ENCODE data around the gene OR5K4.

The OR5K4 gene, protein sequence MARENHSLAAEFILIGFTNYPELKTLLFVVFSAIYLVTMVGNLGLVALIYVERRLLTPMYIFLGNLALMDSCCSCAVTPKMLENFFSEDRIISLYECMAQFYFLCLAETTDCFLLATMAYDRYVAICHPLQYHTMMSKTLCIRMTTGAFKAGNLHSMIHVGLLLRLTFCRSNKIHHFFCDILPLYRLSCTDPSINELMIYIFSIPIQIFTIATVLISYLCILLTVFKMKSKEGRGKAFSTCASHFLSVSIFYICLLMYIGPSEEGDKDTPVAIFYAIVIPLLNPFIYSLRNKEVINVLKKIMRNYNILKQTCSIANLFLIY

DNA sequence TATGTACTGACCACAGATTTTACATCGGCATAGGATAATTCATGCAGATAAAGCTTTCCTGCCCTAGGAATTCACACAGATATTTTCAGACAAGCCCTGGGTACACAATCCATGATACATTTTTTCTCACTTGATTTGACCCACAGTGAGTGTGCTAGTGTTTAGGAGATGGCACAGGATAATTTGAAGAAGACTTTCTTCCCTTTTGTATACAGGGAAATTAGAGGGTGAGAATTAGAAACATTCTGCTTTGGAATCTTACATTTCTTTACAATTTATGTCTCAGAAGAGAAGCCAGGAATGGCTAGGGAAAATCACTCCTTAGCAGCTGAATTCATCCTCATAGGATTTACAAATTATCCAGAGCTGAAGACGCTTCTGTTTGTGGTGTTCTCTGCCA, at the start of gene OR5K4:
Gene OR5K4, plus strand, starts transcription at position 301 of the 400 bp plus-strand sequence. Its CDS starts 0 bp downstream, at position 301.
- no peak for DNase-seq

DNA sequence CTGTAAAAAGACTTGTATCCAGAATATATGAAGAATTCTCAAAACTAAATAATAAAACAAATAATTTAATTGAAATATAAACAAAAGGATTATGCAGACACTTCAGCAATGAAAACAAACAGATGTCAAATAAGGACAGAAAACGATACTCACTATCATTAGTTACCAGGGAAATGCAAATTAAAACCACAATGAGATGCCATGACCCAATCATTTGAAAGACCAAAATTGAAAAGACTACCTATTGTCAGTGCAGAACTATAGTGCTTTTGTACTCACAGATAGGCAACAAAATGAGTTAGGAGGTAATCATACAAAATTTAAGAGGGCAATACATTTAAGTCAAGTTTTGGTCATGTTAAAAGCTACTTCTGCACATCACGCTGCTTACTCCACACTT, 31.6 kb upstream of the OR5K4 start:
- no peak for DNase-seq

- no peak for DNase-seq
Measured at GRCh38 chr3:98322686-98323085, 31.0 kb upstream of the OR5K4 start.

GRCh38 chr3:98323425-98323824, 30.2 kb upstream of the OR5K4 start:
- no peak for DNase-seq

- no peak for DNase-seq
Measured at GRCh38 chr3:98325055-98325454, 28.6 kb upstream of the OR5K4 start.

GRCh38 chr3:98326105-98326893, 27.4 kb upstream of the OR5K4 start:
- no peak for DNase-seq

- no peak for DNase-seq
Measured at GRCh38 chr3:98326945-98327344, 26.7 kb upstream of the OR5K4 start.

GRCh38 chr3:98328933-98329332, 24.7 kb upstream of the OR5K4 start:
- no peak for DNase-seq

- DNase-seq = peak; percentile 66 to 77 (median 70)
Measured at GRCh38 chr3:98329392-98330124, 24.1 kb upstream of the OR5K4 start.

DNA sequence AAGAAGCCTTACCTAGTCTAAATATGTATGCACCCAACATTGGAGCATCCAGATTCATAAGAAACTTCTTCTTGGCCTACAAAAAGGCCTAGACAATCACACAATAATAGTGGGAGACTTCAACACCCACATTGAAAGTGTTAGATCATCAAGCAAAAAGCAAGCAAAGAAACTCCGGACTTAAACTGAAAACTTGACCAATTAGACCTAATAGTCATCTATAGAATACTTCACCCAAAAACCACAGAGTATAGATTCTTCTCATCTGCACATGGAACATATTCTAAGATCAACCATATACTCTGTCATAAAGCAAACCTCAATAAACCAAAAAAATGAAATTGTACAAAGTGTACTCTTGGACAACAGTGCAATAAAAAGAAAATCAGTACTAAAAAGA, 22.3 kb upstream of the OR5K4 start:
- DNase-seq = no peak

- no peak for DNase-seq
Measured at GRCh38 chr3:98333989-98334606, 19.6 kb upstream of the OR5K4 start.

DNA sequence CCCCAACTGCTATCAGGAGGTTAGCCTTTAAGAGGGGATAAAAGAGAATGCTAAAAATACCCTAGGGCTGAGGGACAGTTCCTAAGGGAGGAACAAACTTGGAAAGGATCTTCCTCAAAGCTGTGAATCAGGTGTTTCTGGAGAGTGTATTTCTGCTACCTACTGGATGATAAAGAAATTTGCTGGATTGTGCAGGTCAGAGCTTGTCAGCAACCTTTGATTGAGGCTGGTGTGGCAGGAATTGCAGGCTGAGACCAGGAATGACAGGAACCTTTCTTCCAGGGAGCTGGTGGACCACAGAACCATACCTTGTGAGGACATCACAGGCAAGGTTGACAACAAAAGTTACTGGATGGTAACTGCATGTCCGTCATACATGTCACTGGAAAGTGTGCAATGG, 14.6 kb upstream of the OR5K4 start:
- no peak for DNase-seq

DNA sequence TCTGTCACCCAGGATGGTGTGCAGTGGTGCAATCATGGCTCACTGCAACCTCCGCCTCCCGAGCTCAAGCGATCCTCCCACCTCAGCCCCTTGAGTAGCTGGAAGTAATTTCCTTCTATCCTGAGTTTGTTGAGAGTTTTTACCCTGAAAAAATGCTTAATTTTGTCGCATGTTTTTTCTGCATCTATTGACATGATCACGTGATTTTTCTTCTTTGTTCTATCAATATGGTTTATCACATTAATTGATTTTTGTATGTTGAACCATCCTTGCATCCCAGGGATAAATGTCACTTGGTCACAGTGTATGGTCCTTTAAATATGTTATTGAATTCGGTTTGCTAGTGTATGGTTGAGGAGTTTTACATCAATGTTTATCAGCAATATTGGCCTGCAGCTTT, 11.9 kb upstream of the OR5K4 start:
- no peak for DNase-seq

DNA sequence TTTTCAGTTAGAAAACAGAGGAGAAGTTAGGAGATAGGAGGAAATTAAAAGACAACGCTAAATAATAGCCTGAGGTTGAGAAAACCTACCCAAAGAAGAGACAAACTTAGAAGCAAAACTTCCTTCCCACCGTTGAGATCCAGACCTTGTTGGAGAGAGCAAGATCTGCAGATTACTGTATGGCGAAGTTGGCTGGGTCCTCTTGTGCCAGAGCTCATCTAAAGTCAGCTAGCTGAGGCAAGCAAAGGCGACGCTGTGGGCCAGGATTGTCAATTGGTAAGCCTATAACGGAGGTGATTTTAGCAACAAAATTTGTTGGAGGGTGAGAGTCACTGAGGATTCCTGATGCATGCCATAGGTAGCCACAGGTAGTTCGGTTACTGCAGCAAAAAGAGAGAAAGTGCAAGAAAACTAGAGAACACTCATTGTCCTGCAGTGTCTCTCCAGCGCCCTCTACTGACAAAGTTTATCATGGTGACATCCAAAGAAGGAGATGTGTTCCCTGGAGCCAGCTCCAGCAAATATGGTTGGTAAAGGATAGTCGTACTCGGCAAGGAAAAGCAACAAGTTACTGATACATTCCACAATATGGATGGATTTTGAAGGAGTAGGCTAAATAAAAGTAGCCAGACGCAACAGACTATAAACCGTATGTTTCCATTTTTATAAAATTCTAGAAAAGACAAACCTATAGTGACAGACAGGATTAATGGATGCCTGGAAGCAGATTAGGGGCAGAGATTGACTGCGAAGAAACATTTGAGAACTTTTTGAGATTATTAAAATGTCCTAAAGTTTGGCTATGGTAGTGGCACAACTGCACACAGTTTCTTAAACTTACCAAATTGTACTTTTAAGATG, 9.8 kb upstream of the OR5K4 start:
- DNase-seq = peak; percentile 65 to 81 (median 78)

DNA sequence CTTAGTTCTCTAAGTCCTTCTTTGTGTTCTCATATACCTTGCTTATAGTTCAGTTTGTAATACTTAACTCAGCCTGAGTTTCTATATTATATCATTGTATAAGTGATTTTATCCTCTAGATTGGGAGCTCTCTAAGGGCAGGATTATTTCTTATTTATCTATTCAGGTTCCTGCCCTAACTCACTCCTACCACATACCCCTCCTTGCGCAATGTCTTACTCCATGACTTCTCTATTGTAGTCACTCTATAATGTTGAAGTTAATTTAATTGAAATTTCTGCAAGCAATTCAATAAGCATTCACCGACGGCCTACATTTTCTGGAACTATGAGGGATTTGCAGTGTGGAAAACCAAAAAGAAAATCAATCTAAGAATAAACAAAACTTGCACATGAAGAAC, 3.6 kb upstream of the OR5K4 start:
- no peak for DNase-seq

DNA sequence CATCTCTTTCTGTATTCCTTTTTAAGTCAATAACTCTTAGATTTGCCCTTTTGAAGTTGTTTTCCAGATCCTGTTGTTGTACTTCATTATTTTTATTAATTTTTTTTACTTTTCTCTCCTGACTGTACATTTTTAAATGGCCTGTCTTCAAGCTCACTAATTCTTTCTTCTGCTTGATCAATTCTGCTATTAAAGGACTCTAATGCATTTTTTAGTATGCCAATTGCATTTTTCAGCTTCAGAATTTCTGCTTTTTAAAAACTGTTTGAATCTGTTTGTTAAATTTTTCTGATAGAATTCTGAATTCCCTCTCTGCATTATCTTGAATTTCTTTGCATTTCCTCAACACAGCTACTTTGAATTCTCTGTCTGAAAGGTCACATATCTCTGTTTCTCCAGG, 5.6 kb downstream of the OR5K4 start:
- no peak for DNase-seq

DNA sequence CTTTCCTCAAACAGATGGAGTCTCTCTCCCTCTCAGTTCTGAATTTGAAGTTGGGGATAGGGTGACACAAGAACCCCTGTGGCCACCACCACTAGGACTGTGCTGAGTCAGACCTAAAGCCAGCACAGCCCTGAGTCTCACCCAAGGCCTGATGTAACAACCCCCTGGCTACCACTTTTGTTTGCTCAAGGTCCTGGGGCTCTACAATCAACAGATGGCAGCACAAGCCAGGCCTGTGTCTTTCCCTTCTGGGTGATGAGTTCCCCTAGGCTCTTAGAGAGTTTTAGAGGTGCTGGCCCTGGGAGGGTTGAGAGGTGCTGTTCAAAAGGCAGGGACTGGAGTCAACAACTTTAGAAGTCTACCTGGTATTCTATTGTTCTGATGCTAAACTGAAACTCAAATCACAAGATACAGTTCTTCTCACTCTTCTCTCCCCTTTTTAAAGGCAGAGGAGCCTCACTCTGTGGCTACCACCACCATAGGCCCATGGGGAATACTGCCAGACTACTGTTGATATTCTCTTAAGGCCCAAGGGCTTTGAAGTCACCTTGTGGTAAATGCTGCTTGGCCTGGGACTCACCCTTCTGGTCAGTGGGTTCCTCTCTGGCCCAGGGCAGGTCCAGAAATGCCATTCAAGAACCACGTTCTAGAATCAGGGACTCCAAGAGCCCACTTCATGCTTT, 6.5 kb downstream of the OR5K4 start:
- DNase-seq = no peak

DNA sequence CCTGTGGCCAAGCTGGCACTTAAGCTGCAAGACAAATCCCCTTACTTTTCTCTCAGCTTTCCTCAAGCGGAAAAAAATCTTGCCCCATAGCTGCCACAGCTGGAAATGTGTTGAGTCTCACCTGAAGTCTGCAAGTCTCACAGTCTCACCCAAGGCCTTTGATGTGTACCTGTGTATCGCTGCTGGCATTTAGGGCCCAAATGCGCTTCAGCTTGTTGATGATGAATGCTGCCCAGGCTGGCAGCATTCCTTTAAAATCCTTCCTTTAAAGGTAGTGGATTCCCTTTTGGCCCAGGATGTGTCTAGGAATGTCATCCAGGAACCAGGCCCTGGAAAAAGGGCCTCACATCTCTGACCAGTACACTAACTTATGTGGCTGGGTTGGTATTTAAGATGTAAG, 7.0 kb downstream of the OR5K4 start:
- DNase-seq = no peak

DNA sequence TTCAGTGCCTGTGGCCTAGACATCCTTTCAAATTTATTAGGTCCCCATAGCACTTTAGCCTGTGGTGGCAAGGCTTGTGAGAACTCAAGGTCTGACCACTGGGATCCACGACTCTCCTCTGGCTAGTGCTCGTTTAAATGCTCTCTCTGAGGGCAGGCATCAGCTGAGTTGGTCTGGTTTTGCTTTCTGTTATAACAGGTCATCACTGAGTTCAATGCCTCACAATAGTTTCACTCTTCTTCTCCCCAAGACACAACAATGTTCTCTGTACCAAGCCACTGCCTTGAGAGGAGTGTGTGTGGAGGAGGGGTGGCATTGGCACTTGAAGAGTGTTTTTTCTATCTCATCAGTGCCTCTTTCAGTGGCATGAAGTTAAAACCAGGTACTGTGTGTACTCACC, 7.6 kb downstream of the OR5K4 start:
- DNase-seq = no peak

- DNase-seq = no peak
Measured at GRCh38 chr3:98367464-98368246, 14.0 kb downstream of the OR5K4 start.

DNA sequence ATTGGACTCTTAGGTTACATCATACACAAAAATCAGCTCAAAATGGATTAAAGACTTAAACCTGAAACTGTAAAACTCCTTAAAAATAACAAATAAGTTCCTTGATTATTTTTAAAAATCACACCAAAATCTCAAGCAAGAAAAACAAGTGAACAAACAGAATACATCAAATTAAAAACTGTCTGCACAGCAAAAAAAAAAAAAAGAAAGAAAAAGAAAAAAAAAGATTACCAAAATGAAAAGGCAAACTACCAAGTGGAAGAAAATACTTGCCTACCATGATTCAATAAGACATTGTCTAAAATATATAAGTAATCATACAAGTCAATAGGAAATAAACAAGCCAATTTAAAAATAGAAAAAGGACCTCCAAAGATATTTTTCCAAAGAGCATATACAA, 17.5 kb downstream of the OR5K4 start:
- DNase-seq = no peak

Measured in suppressor macrophage treated with lipopolysaccharide for 1 hour (primary cell).